Esophagus (tissue), 2 donors: ENCODE measurements around the gene ARPC3. TPM values are rescaled to one million over a fixed set of nuclear protein-coding genes. Genes with fewer than 3 reads are reported as not detected.
"Not testable (repeated sequence)": the region's sequence is repeated elsewhere in the genome, so short reads cannot be mapped to it uniquely, and the experiment has no call there.

ENCODE experiments used
- H3K27ac ChIP-seq, 2 donors: one replicate each; pipeline ENCODE4 v1.5.1; 2013; ENCODE audit warnings: low read depth in 2 of 2, mild to moderate bottlenecking in 2 of 2, inconsistent platforms in 1 of 2, low read length in 1 of 2, moderate library complexity in 1 of 2
- H3K27me3 ChIP-seq, 2 donors: one replicate each; pipeline ENCODE4 v1.6.1; 2013; ENCODE audit warnings: low read length in 2 of 2, control low read depth in 1 of 2, mild to moderate bottlenecking in 1 of 2; ENCODE audit not compliant: insufficient read depth in 2 of 2, control insufficient read depth in 1 of 2
- H3K36me3 ChIP-seq, 2 donors: one replicate each; pipeline ENCODE4 v1.6.1; 2013; ENCODE audit warnings: low read length in 1 of 2; ENCODE audit not compliant: control insufficient read depth in 2 of 2, insufficient read depth in 2 of 2
- H3K4me1 ChIP-seq, 2 donors: one replicate each; pipeline ENCODE4 v1.6.1; 2013; ENCODE audit warnings: low read length in 1 of 2; ENCODE audit not compliant: control insufficient read depth in 2 of 2, insufficient read depth in 2 of 2
- H3K4me3 ChIP-seq, 2 donors: one replicate each; pipeline ENCODE4 v1.5.1; 2013; ENCODE audit warnings: low read length in 2 of 2, mild to moderate bottlenecking in 2 of 2, low read depth in 1 of 2, moderate library complexity in 1 of 2
- H3K9me3 ChIP-seq, 2 donors: one replicate each; pipeline ENCODE4 v1.6.1; 2013; ENCODE audit warnings: mild to moderate bottlenecking in 2 of 2, low read depth in 1 of 2, low read length in 1 of 2, moderate library complexity in 1 of 2; ENCODE audit not compliant: control insufficient read depth in 2 of 2, insufficient read depth in 1 of 2
- WGBS, 2 donors: extraction: QIAGEN DNeasy Blood & Tissue Kit; methylation state at CpG; one replicate each; pipeline ENCODE4 v1.1.7; 2013; 5-methylcytosine and 5-hydroxymethylcytosine counted together
- polyA plus RNA-seq, 2 donors: library from polyadenylated mRNA; stranded (reverse); fragments of 200-250 nt; gene quantifications; one replicate each; pipeline ENCODE4 v1.2.3, GENCODE V29; 2013
- donor health status: healthy with polysubstance abuse.
- donor health status: Bipolar disorder and iron deficiency.

ARPC3 gene
- polyA plus RNA-seq, 2 donors, result 395 to 601 TPM

- H3K4me1 ChIP-seq, result no peaks in the 10 kb centered on the region
- WGBS, 2 donors, result 48 to 59% methylated on average over 3 of the region's 3 CpGs
Observed at GRCh38 chr12:110421159-110421661, 28.9 kb downstream of the ARPC3 start.

GRCh38 chr12:110420644-110421043, 29.5 kb downstream of the ARPC3 start:
- H3K27me3 ChIP-seq, H3K4me1 ChIP-seq, H3K9me3 ChIP-seq, H3K36me3 ChIP-seq, H3K27ac ChIP-seq, H3K4me3 ChIP-seq: not testable (repeated sequence)
- WGBS, 2 donors, result 91 to 93% methylated on average over 1 of the region's 1 CpG

More at GRCh38 chr12:110421159-110421661, 28.9 kb downstream of the ARPC3 start:
- H3K36me3 ChIP-seq, result no peaks in the 10 kb centered on the region
- no peak overlapping the region for H3K4me3 ChIP-seq
- H3K27ac ChIP-seq, result no peak overlapping the region
- H3K27me3 ChIP-seq, result no peaks in the 10 kb centered on the region
- H3K9me3 ChIP-seq, result no peaks in the 10 kb centered on the region

- H3K36me3 ChIP-seq, H3K4me1 ChIP-seq, H3K27ac ChIP-seq, H3K9me3 ChIP-seq, H3K4me3 ChIP-seq, H3K27me3 ChIP-seq: not testable (repeated sequence)
- 82 to 89% methylated on average over 3 of the region's 3 CpGs for WGBS, 2 donors
Observed at GRCh38 chr12:110417113-110417512, 33.0 kb downstream of the ARPC3 start.

- H3K4me3 ChIP-seq, H3K4me1 ChIP-seq: not testable (repeated sequence)
- WGBS, 2 donors, result 89 to 91% methylated on average over 6 of the region's 6 CpGs
Observed at GRCh38 chr12:110410086-110410485, 40.1 kb downstream of the ARPC3 start.

GRCh38 chr12:110405126-110405662, 44.9 kb downstream of the ARPC3 start:
- WGBS, 2 donors, result 92 to 93% methylated on average over 16 of the region's 16 CpGs
- not testable (repeated sequence) for H3K36me3 ChIP-seq, H3K27me3 ChIP-seq, H3K9me3 ChIP-seq, H3K4me1 ChIP-seq, H3K27ac ChIP-seq, H3K4me3 ChIP-seq

More at GRCh38 chr12:110410086-110410485, 40.1 kb downstream of the ARPC3 start:
- not testable (repeated sequence) for H3K9me3 ChIP-seq, H3K36me3 ChIP-seq, H3K27ac ChIP-seq, H3K27me3 ChIP-seq

- no peaks in the 10 kb centered on the region for H3K27me3 ChIP-seq
- H3K4me1 ChIP-seq, result peaks cover 0 to 3% of the 10 kb centered on the region in 2 donors
- peaks cover 2 to 5% of the 10 kb centered on the region in 2 donors for H3K36me3 ChIP-seq
- WGBS, 2 donors, result 16 to 17% methylated on average over 21 of the region's 21 CpGs
- peak overlapping the region; percentile 73 to 74 for H3K27ac ChIP-seq
- H3K9me3 ChIP-seq, result no peaks in the 10 kb centered on the region
- peak overlapping the region; percentile 33 to 83 for H3K4me3 ChIP-seq
Observed at GRCh38 chr12:110403976-110404682, 46.0 kb downstream of the ARPC3 start.

- WGBS, 2 donors, result 0% methylated on average over 62 of the region's 62 CpGs
- H3K9me3 ChIP-seq, result no peaks in the 10 kb centered on the region
Observed at GRCh38 chr12:110403146-110403975, 46.8 kb downstream of the ARPC3 start, which contains the start of gene ANAPC7. TSS of gene ANAPC7 (minus strand) at chr12:110403708. CDS start at chr12:110403627, 81 bp downstream.

More at GRCh38 chr12:110403146-110403975, 46.8 kb downstream of the ARPC3 start, which contains the start of gene ANAPC7:
- Histone ChIP-seq H3K36me3 (peaks cover 2 to 5% of the 10 kb centered on the region in 2 donors), H3K4me3 (peak within 1 kb of the TSS; percentile 83 to 91), H3K4me1 (peaks cover 0 to 6% of the 10 kb centered on the region in 2 donors), H3K27ac (peak within 1 kb of the TSS; percentile 73 to 89), H3K27me3 (no peaks in the 10 kb centered on the region)

Other genes with a start within 250 kb of the ARPC3 start
- gene ATP2A2, start 169.1 kb downstream of the ARPC3 start, polyA plus RNA-seq, result 100 to 1,000 TPM in 1 of 2 donors, 10 to 100 TPM in 1; 40.7 to 102 TPM
- 10 to 100 TPM; 49.6 to 75.8 TPM for gene ANAPC7, start 46.6 kb downstream of the ARPC3 start, polyA plus RNA-seq
- gene GPN3, start 17.9 kb upstream of the ARPC3 start, polyA plus RNA-seq, result 10 to 100 TPM in 1 of 2 donors, 1 to 10 TPM in 1; 8.8 to 14.8 TPM
- 1 to 10 TPM; 3.8 to 4.5 TPM for gene FAM216A, start 18.5 kb upstream of the ARPC3 start, polyA plus RNA-seq
- 100 to 1,000 TPM; 161 to 188 TPM for gene VPS29, start 51.8 kb upstream of the ARPC3 start, polyA plus RNA-seq
- gene RAD9B, start 52.0 kb upstream of the ARPC3 start, polyA plus RNA-seq, result under 1 TPM; 0.20 to 0.28 TPM
- 1 to 10 TPM; 4.7 to 9.4 TPM for gene PPTC7, start 133.0 kb upstream of the ARPC3 start, polyA plus RNA-seq
- 10 to 100 TPM in 1 of 2 donors, 1 to 10 TPM in 1; 9.2 to 14.7 TPM for gene TCTN1, start 163.8 kb upstream of the ARPC3 start, polyA plus RNA-seq
- gene HVCN1, start 238.8 kb upstream of the ARPC3 start, polyA plus RNA-seq, result 1 to 10 TPM; 1.3 to 1.4 TPM